IMR-90 (cell line): ENCODE data around the gene SHISA6. TPM values are rescaled to one million over a fixed set of nuclear protein-coding genes. Genes with fewer than 3 reads are reported as not detected.
A peak's percentile ranks its signal among the peaks of the same experiment; 100 is the strongest.

Experiments
- ATAC-seq: fragments of 200-7000 bp; cut with Tn5 transposase; 2 replicates; pipeline ENCODE4 v1.9.1; 2020; ENCODE audit warnings: low read depth, mild to moderate bottlenecking, moderate library complexity
- BruUV-seq: library from RNA; stranded (reverse); fragments of 400-500 nt; replicated peaks from 2 replicates; lab custom pipeline; 2021; lab: Mats Ljungman, UMichigan
- CTCF ChIA-PET: fragments of 300-600 bp; formaldehyde crosslinking; extraction: SDS; loops from one replicate; lab custom pipeline; 2021; ENCODE audit warnings: antibody characterized with exemption; lab: Yijun Ruan, JAX
- POLR2A ChIA-PET: fragments of 300-600 bp; sonication (Branson Sonifier 250); formaldehyde crosslinking; loops from one replicate; lab custom pipeline; 2022; ENCODE audit warnings: antibody characterized with exemption; ENCODE audit not compliant: unreplicated experiment; lab: Charles Lee
- DNase-seq: peaks from one replicate; pipeline ENCODE4 v3.0.0; 2013
- H2AFZ ChIP-seq: replicated peaks from 2 replicates; pipeline ENCODE3; 2013; ENCODE audit warnings: low read length, mild to moderate bottlenecking; ENCODE audit not compliant: poor library complexity
- H2AK5ac ChIP-seq: 2 replicates; pipeline ENCODE4 v1.6.1; 2013; ENCODE audit warnings: low read depth, low read length, inconsistent platforms
- H2AK9ac ChIP-seq: replicated peaks from 2 replicates; pipeline ENCODE3; 2013; ENCODE audit warnings: mild to moderate bottlenecking, low read depth, low read length, moderate library complexity; ENCODE audit not compliant: poor library complexity
- H2BK120ac ChIP-seq: 2 replicates; pipeline ENCODE4 v1.6.1; 2013; ENCODE audit warnings: low read depth, low read length, inconsistent platforms
- H2BK15ac ChIP-seq: 3 replicates; pipeline ENCODE4 v1.6.1; 2013; ENCODE audit warnings: low read depth, low read length, inconsistent platforms
- H2BK20ac ChIP-seq: 2 replicates; pipeline ENCODE4 v1.6.1; 2013; ENCODE audit warnings: low read depth, mild to moderate bottlenecking, inconsistent platforms, low read length, moderate library complexity
- H2BK5ac ChIP-seq: 2 replicates; pipeline ENCODE4 v1.6.1; 2013; ENCODE audit warnings: mild to moderate bottlenecking, low read depth, low read length, inconsistent platforms; ENCODE audit not compliant: poor library complexity, severe bottlenecking
- H3K14ac ChIP-seq: replicated peaks from 2 replicates; pipeline ENCODE4 v1.6.1; 2013; ENCODE audit warnings: low read depth, low read length, inconsistent platforms
- H3K18ac ChIP-seq: 2 replicates; pipeline ENCODE4 v1.6.1; 2013; ENCODE audit warnings: low read depth, low read length, control low read depth
- H3K23ac ChIP-seq: 2 replicates; pipeline ENCODE4 v1.6.1; 2013; ENCODE audit warnings: low read depth, low read length, inconsistent platforms
- H3K27ac ChIP-seq: 2 replicates; pipeline ENCODE4 v1.5.1; 2013; ENCODE audit warnings: mild to moderate bottlenecking, control low read depth, low read length; ENCODE audit not compliant: insufficient read depth
- H3K27me3 ChIP-seq: 2 replicates; pipeline ENCODE4 v1.6.1; 2013; ENCODE audit warnings: low read length; ENCODE audit not compliant: control insufficient read depth, insufficient read depth
- H3K36me3 ChIP-seq: 2 replicates; pipeline ENCODE4 v1.6.1; 2013; ENCODE audit warnings: low read length, mixed read lengths; ENCODE audit not compliant: control insufficient read depth, insufficient read depth
- H3K4ac ChIP-seq: 2 replicates; pipeline ENCODE4 v1.6.1; 2013; ENCODE audit warnings: low read depth, low read length, inconsistent platforms
- H3K4me1 ChIP-seq: 2 replicates; pipeline ENCODE4 v1.6.1; 2013; ENCODE audit warnings: low read length, mixed read lengths; ENCODE audit not compliant: control insufficient read depth, insufficient read depth
- H3K4me2 ChIP-seq: 2 replicates; pipeline ENCODE4 v1.6.1; 2013; ENCODE audit warnings: low read depth, mild to moderate bottlenecking, control low read depth, low read length, moderate library complexity
- H3K4me3 ChIP-seq: 2 replicates; pipeline ENCODE4 v1.5.1; 2013; ENCODE audit warnings: low read depth, mild to moderate bottlenecking, control low read depth, low read length, moderate library complexity; ENCODE audit not compliant: insufficient read depth
- H3K56ac ChIP-seq: 2 replicates; pipeline ENCODE4 v1.6.1; 2013; ENCODE audit warnings: low read length, inconsistent platforms; ENCODE audit not compliant: insufficient read depth; ENCODE audit errors: extremely low read depth
- H3K79me1 ChIP-seq, 2 experiments: 2 replicates each; pipeline ENCODE4 v1.6.1; 2013; ENCODE audit warnings: low read length in 2 of 2, inconsistent platforms in 1 of 2, low read depth in 1 of 2
- H3K9ac ChIP-seq: 2 replicates; pipeline ENCODE4 v1.6.1; 2013; ENCODE audit warnings: low read depth, low read length, control low read depth
- H3K9me1 ChIP-seq: 2 replicates; pipeline ENCODE4 v1.6.1; 2013; ENCODE audit warnings: low read length, inconsistent platforms; ENCODE audit not compliant: insufficient read depth
- H3K9me3 ChIP-seq: 2 replicates; pipeline ENCODE4 v1.6.1; 2013; ENCODE audit warnings: low read length; ENCODE audit not compliant: control insufficient read depth, insufficient read depth
- H4K20me1 ChIP-seq: 2 replicates; pipeline ENCODE4 v1.6.1; 2013; ENCODE audit warnings: low read length, inconsistent platforms; ENCODE audit not compliant: insufficient read depth
- H4K5ac ChIP-seq: 2 replicates; pipeline ENCODE4 v1.6.1; 2013; ENCODE audit warnings: mild to moderate bottlenecking, low read depth, low read length, control low read depth
- H4K8ac ChIP-seq, 2 experiments: 2 replicates each; pipeline ENCODE4 v1.6.1; 2013; ENCODE audit warnings: low read depth in 2 of 2, low read length in 2 of 2, control low read depth in 1 of 2, inconsistent platforms in 1 of 2
- H4K91ac ChIP-seq: 2 replicates; pipeline ENCODE4 v1.6.1; 2013; ENCODE audit warnings: low read depth, low read length, inconsistent platforms; ENCODE audit not compliant: insufficient read depth
- BHLHE40 ChIP-seq: fragments of 150-350 bp; IDR thresholded peaks from 2 replicates; pipeline ENCODE4 v1.6.1; 2016; ENCODE audit warnings: mild to moderate bottlenecking, low read depth, low read length
- CEBPB ChIP-seq: IDR thresholded peaks from 2 replicates; pipeline ENCODE4 v1.6.1; 2012; ENCODE audit warnings: low read depth, low read length, improper control_type of control experiment
- ELK1 ChIP-seq: fragments of 150-350 bp; IDR thresholded peaks from 2 replicates; pipeline ENCODE4 v1.6.1; 2016; ENCODE audit warnings: low read depth, mild to moderate bottlenecking, low read length, moderate library complexity, borderline replicate concordance
- FOS ChIP-seq: fragments of 150-350 bp; IDR thresholded peaks from 2 replicates; pipeline ENCODE4 v1.6.1; 2016; ENCODE audit warnings: low read depth, low read length
- MAFK ChIP-seq: IDR thresholded peaks from 2 replicates; pipeline ENCODE4 v1.6.1; 2012; ENCODE audit warnings: low read depth, low read length, improper control_type of control experiment
- NFE2L2 ChIP-seq: fragments of 150-350 bp; IDR thresholded peaks from 2 replicates; pipeline ENCODE4 v1.6.1; 2016; ENCODE audit warnings: low read depth, mild to moderate bottlenecking, low read length
- POLR2A ChIP-seq: IDR thresholded peaks from 2 replicates; pipeline ENCODE4 v1.6.1; 2012; ENCODE audit warnings: mild to moderate bottlenecking, low read depth, low read length
- RAD21 ChIP-seq: IDR thresholded peaks from 2 replicates; pipeline ENCODE4 v1.6.1; 2012; ENCODE audit warnings: low read length, improper control_type of control experiment
- RFX5 ChIP-seq: IDR thresholded peaks from 2 replicates; pipeline ENCODE4 v1.8.0; 2012; ENCODE audit warnings: low read depth, mild to moderate bottlenecking, low read length, moderate library complexity
- SMC3 ChIP-seq: fragments of 150-350 bp; IDR thresholded peaks from 2 replicates; pipeline ENCODE4 v1.6.1; 2016; ENCODE audit warnings: low read depth, mild to moderate bottlenecking, antibody characterized with exemption, low read length, moderate library complexity
- USF2 ChIP-seq: fragments of 150-350 bp; IDR thresholded peaks from 2 replicates; pipeline ENCODE4 v1.6.1; 2017; ENCODE audit warnings: mild to moderate bottlenecking, antibody characterized with exemption, low read length, low read depth
- WGBS, 2 experiments: methylation state at CpG; one replicate each; pipeline versions ENCODE4 v1.1.5 to v1.1.7; 2013; ENCODE audit warnings: missing lambda C conversion rate in 2 of 2; ENCODE audit not compliant: insufficient read length in 1 of 2; ENCODE audit errors: extremely low coverage in 2 of 2; 5-methylcytosine and 5-hydroxymethylcytosine counted together
- dilution Hi-C: fragments of 300-500 bp; cut with HindIII; formaldehyde crosslinking; loops from one replicate; pipeline ENCODE4 v1.14.3; 2018; ENCODE audit warnings: low sequenced_read_pairs; ENCODE audit not compliant: unreplicated experiment
- in situ Hi-C: fragments of 300-500 bp; cut with MboI; formaldehyde crosslinking; loops from 3 replicates; pipeline ENCODE4 v1.14.3; 2019; ENCODE audit warnings: low sequenced_read_pairs, inconsistent platforms, mixed read lengths
- intact Hi-C: fragments of 100-400 bp; cut with micrococcal nuclease; formaldehyde crosslinking; loops from 2 replicates; pipeline ENCODE4 v1.10.0; 2022
- polyA plus RNA-seq, 3 experiments: library from polyadenylated mRNA; depleted of rRNA; stranded (reverse); fragments of >200 nt; gene quantifications; 2 replicates each; pipeline ENCODE4 v1.2.3, GENCODE V29; 2012; ENCODE audit warnings: low replicate concordance in 1 of 3
- total RNA-seq: library from RNA; depleted of rRNA; stranded (reverse); fragments of >200 nt; gene quantifications from 2 replicates; pipeline ENCODE4 v1.2.3, GENCODE V29; 2012

SHISA6 gene
- total and polyA plus RNA-seq, 2 of the 4 experiments (the other 2 are of a cell fraction): not detected

GRCh38 chr17:11539637-11540036 lies 298.6 kb downstream of the SHISA6 start:
- TF ChIP-seq MAFK (no peak), SMC3 (no peak), RAD21 (no peak), ELK1 (no peak), BHLHE40 (no peak), NFE2L2 (no peak), CEBPB (no peak), RFX5 (no peak), POLR2A (no peak), FOS (no peak), USF2 (no peak)
- no peak overlapping the region for H3K18ac ChIP-seq
- H3K4me2 ChIP-seq: no peak overlapping the region
- ChIA-PET POLR2A (no interaction called here), CTCF (no interaction called here)
- WGBS, 2 experiments: no CpG with 5 or more reads among the region's 7 CpGs
- H3K4ac ChIP-seq: no peak overlapping the region
- no peaks in the 10 kb centered on the region for H3K36me3 ChIP-seq
- H2AK5ac ChIP-seq: no peak overlapping the region
- in situ Hi-C loops: no loop called here
- dilution Hi-C loops: no loop called here
- no peaks in the 10 kb centered on the region for H3K4me1 ChIP-seq
- H2BK20ac ChIP-seq: no peak overlapping the region
- H3K9me1 ChIP-seq: no peaks in the 10 kb centered on the region
- H3K79me1 ChIP-seq: no peaks in the 10 kb centered on the region
- H3K4me3 ChIP-seq: no peak overlapping the region
- H2AK9ac ChIP-seq: peak overlapping the region; percentile 57
- H4K91ac ChIP-seq: no peak overlapping the region
- no TSS peak for BruUV-seq
- no peaks in the 10 kb centered on the region for H3K27me3 ChIP-seq
- H3K56ac ChIP-seq: no peak overlapping the region
- H3K9ac ChIP-seq: no peak overlapping the region
- no peak overlapping the region for H2BK5ac ChIP-seq
- no peak overlapping the region for H2BK15ac ChIP-seq
- H3K14ac ChIP-seq: no peak overlapping the region
- no peaks in the 10 kb centered on the region for H4K20me1 ChIP-seq
- no peak overlapping the region for H3K27ac ChIP-seq
- intact Hi-C loops: no loop called here
- no peak overlapping the region for H3K23ac ChIP-seq
- DNase-seq (no peak), ATAC-seq (no peak)
- peaks cover 23% of the 10 kb centered on the region for H3K9me3 ChIP-seq
- no peak overlapping the region for H4K8ac ChIP-seq
- H2BK120ac ChIP-seq: no peak overlapping the region
- H2AFZ ChIP-seq: no peak overlapping the region
- H4K5ac ChIP-seq: no peak overlapping the region
